MCF 10A (cell line): ENCODE results near the gene PPBP. TPM values are rescaled to one million over a fixed set of nuclear protein-coding genes. Genes with fewer than 3 reads are reported as not detected.

Experiments
- BruUV-seq: library from RNA; stranded (reverse); fragments of 400-500 nt; replicated peaks from 2 replicates; lab custom pipeline; 2021; lab: Mats Ljungman, UMichigan
- CTCF ChIA-PET: fragments of 300-600 bp; sonication (Branson Sonifier 250); formaldehyde crosslinking; extraction: SDS; loops from one replicate; lab custom pipeline; 2021; ENCODE audit warnings: antibody characterized with exemption, inconsistent platforms; lab: Yijun Ruan, JAX
- POLR2A ChIA-PET: fragments of 300-600, 350-650 bp; sonication (Branson Sonifier 250); formaldehyde crosslinking; extraction: SDS; loops from one replicate; lab custom pipeline; 2020; ENCODE audit warnings: antibody characterized with exemption, inconsistent platforms; lab: Yijun Ruan, JAX
- DNase-seq: peaks from one replicate; pipeline ENCODE4 v3.0.0-alpha.2; 2018; ENCODE audit not compliant: unreplicated experiment
- H3K27ac Mint-ChIP-seq: one replicate; pipeline ENCODE4 v1.8.0; 2022; ENCODE audit warnings: mild to moderate bottlenecking, low read depth, mixed read lengths; ENCODE audit not compliant: unreplicated experiment
- H3K27me3 Mint-ChIP-seq: one replicate; pipeline ENCODE4 v1.8.0; 2022; ENCODE audit warnings: mixed read lengths; ENCODE audit not compliant: insufficient read depth, unreplicated experiment
- H3K36me3 Mint-ChIP-seq: one replicate; pipeline ENCODE4 v1.8.0; 2022; ENCODE audit warnings: mild to moderate bottlenecking, moderate library complexity, mixed read lengths; ENCODE audit not compliant: insufficient read depth, unreplicated experiment
- H3K4me1 Mint-ChIP-seq: one replicate; pipeline ENCODE4 v1.8.0; 2022; ENCODE audit warnings: mixed read lengths; ENCODE audit not compliant: insufficient read depth, unreplicated experiment
- H3K4me3 Mint-ChIP-seq: one replicate; pipeline ENCODE4 v1.8.0; 2022; ENCODE audit warnings: mild to moderate bottlenecking, moderate library complexity, mixed read lengths; ENCODE audit not compliant: unreplicated experiment
- H3K9me3 Mint-ChIP-seq: one replicate; pipeline ENCODE4 v1.8.0; 2022; ENCODE audit warnings: mixed read lengths; ENCODE audit not compliant: unreplicated experiment
- CTCF ChIP-seq: fragments of 200-600 bp; IDR thresholded peaks from one replicate; pipeline ENCODE4 v1.8.0; 2022; ENCODE audit warnings: antibody characterized with exemption, mild to moderate bottlenecking; ENCODE audit not compliant: unreplicated experiment
- intact Hi-C: fragments of 100-400 bp; cut with micrococcal nuclease; formaldehyde crosslinking; loops from 2 replicates; pipeline ENCODE4 v1.14.1; 2022
- total RNA-seq: library from RNA; stranded (reverse); gene quantifications from 2 replicates; pipeline ENCODE4 v1.2.3, GENCODE V29; 2022

The PPBP gene
- total RNA-seq, 1 experiment from 2014 or later: not detected

GRCh38 chr4:74032064-74032463, 44.1 kb upstream of the PPBP start:
- BruUV-seq: no TSS peak
- Mint-ChIP-seq H3K27ac (no peak overlapping the region), H3K9me3 (no peaks in the 10 kb centered on the region), H3K4me1 (peaks cover 29% of the 10 kb centered on the region), H3K36me3 (no peaks in the 10 kb centered on the region), H3K27me3 (no peaks in the 10 kb centered on the region), H3K4me3 (no peak overlapping the region)
- POLR2A ChIA-PET: interaction anchor here (1.6 kb wide), 1 partner anchor 83 kb away, joined by 3 read pairs; no protein-coding TSS in a partner anchor
- intact Hi-C loops: no loop called here
- CTCF ChIA-PET: interaction anchor here (0.6 kb wide), 1 partner anchor 96 kb away, joined by 4 read pairs; no protein-coding TSS in a partner anchor
- no peak for TF ChIP-seq CTCF
- no peak for DNase-seq

GRCh38 chr4:74031576-74031975, 43.6 kb upstream of the PPBP start:
- Mint-ChIP-seq H3K27me3 (no peaks in the 10 kb centered on the region), H3K4me3 (no peak overlapping the region), H3K36me3 (no peaks in the 10 kb centered on the region), H3K4me1 (peaks cover 27% of the 10 kb centered on the region), H3K27ac (no peak overlapping the region), H3K9me3 (no peaks in the 10 kb centered on the region)
- no peak for DNase-seq
- CTCF ChIA-PET: no interaction called here
- BruUV-seq: no TSS peak
- no peak for TF ChIP-seq CTCF
- intact Hi-C loops: no loop called here
- POLR2A ChIA-PET: interaction anchor here (1.6 kb wide), 1 partner anchor 83 kb away, joined by 3 read pairs; no protein-coding TSS in a partner anchor

GRCh38 chr4:74030285-74030684, 42.3 kb upstream of the PPBP start:
- ChIA-PET POLR2A (no interaction called here), CTCF (no interaction called here)
- intact Hi-C loops: no loop called here
- Mint-ChIP-seq H3K27me3 (no peaks in the 10 kb centered on the region), H3K4me3 (no peak overlapping the region), H3K4me1 (peaks cover 18% of the 10 kb centered on the region), H3K36me3 (no peaks in the 10 kb centered on the region), H3K9me3 (no peaks in the 10 kb centered on the region), H3K27ac (no peak overlapping the region)
- DNase-seq: no peak
- TF ChIP-seq CTCF: no peak
- BruUV-seq: no TSS peak

- no peak for TF ChIP-seq CTCF
- no peaks in the 10 kb centered on the region for H3K9me3 Mint-ChIP-seq
- ChIA-PET POLR2A (interaction anchor here (0.9 to 1.0 kb wide), 2 partner anchors 8 to 70 kb away, joined by 3 to 4 read pairs; partner anchors contain the start of gene CXCL2), CTCF (interaction anchor here (0.9 to 1.6 kb wide), 2 partner anchors 9 to 160 kb away, joined by 4 read pairs; no protein-coding TSS in a partner anchor)
- DNase-seq: no peak
- BruUV-seq: no TSS peak
- peaks cover 9% of the 10 kb centered on the region for H3K4me1 Mint-ChIP-seq
- H3K4me3 Mint-ChIP-seq: no peak overlapping the region
- H3K27ac Mint-ChIP-seq: no peak overlapping the region
- no peaks in the 10 kb centered on the region for H3K27me3 Mint-ChIP-seq
- intact Hi-C loops: no loop called here
- no peaks in the 10 kb centered on the region for H3K36me3 Mint-ChIP-seq
Observed at GRCh38 chr4:74028504-74028903, 40.5 kb upstream of the PPBP start.
